22Rv1 (cell line): Measurements from ENCODE around the gene VPS8.

Experiments
- H3K27ac ChIP-seq: fragments of 450-650 bp; 2 replicates; pipeline ENCODE4 v1.5.1; 2017
- CTCF ChIP-seq: fragments of 450-650 bp; IDR thresholded peaks from 2 replicates; pipeline ENCODE4 v1.5.1; 2017; ENCODE audit warnings: mild to moderate bottlenecking
- ZFX ChIP-seq: fragments of 450-650 bp; IDR thresholded peaks from 2 replicates; pipeline ENCODE4 v1.6.1; 2017; ENCODE audit warnings: antibody characterized with exemption, borderline replicate concordance

VPS8 gene

GRCh38 chr3:184822654-184823053 is 10.7 kb downstream of the VPS8 start:
- H3K27ac ChIP-seq, result no peak overlapping the region
- TF ChIP-seq CTCF (no peak), ZFX (no peak)

GRCh38 chr3:184823990-184824389 is 12.0 kb downstream of the VPS8 start:
- H3K27ac ChIP-seq, result no peak overlapping the region
- TF ChIP-seq CTCF, result no peak
- TF ChIP-seq ZFX, result no peak

DNA sequence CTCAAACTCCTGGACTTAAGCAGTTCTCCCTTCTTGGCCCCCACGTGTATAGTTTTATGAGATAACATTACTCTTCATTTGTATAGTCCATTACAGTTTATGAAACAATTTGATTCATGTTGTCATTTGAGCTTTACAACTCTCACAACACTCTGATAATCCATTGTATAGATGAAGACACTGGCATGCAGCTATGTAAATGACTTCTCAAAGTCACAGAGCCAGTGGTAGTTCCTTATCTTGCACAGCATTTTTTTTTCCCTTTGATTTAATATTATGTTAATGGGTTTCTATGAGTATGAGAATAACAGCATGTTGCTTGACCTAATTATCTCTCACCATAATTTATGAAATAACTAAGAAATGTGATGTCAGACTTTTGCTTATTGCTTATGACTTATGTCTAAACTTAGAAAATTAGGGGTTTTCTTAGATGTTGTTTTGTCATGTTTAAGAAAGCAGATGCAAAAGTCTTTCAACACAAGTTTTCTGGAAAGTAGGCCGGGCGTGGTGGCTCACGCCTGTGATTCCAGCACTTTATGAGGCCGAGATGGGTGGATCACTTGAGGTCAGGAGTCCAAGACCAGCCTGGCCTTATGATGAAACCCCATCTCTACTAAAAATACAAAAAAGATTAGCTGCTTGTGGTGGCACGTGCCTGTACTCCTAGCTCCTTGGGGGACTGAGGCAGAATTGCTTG is 13.3 kb downstream of the VPS8 start:
- H3K27ac ChIP-seq, result no peak overlapping the region
- no peak for TF ChIP-seq CTCF
- TF ChIP-seq ZFX, result no peak

DNA sequence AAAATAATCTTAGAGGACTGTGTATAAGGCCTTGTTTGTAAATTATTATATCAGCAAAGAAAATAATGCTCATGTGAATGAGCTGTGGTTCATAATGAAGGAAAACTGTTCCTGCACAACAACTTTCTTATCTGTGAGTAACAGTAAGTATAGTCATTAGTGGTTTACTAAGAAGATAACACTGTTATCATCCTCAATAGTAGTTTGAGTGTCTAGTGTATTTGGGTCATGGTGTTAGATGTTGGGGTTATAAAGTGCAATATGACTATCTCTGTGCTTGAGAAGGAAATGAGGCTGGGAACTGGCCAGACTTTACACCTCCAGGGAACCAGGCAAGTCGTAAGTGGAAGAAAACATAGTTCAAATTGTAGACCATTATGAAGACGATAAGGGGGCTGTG is 15.6 kb downstream of the VPS8 start:
- H3K27ac ChIP-seq, result no peak overlapping the region
- TF ChIP-seq ZFX, result no peak
- TF ChIP-seq CTCF, result no peak

- no peak overlapping the region for H3K27ac ChIP-seq
- TF ChIP-seq CTCF, result no peak
- no peak for TF ChIP-seq ZFX
Measured at GRCh38 chr3:184832044-184832443, 20.1 kb downstream of the VPS8 start.

DNA sequence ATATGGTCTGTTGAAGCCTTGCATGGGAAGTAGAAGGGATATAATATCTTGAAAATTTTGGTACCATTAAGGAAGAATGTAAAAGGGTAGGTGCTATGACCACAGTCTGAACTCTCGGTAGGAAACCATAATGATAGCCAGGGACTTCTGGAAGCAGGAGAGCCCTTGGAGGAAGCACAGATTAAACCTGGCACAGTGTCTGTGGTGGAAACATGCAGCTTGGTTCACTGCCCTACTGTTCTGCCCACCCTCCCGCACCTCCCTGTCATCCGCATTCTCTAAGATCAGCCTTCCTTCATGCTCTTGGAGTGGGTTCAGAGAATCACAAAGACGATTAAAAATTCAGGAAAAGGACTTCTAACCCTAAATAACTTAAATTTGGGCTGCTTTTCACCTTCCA is 20.9 kb downstream of the VPS8 start:
- TF ChIP-seq CTCF (no peak), ZFX (no peak)
- H3K27ac ChIP-seq, result no peak overlapping the region

DNA sequence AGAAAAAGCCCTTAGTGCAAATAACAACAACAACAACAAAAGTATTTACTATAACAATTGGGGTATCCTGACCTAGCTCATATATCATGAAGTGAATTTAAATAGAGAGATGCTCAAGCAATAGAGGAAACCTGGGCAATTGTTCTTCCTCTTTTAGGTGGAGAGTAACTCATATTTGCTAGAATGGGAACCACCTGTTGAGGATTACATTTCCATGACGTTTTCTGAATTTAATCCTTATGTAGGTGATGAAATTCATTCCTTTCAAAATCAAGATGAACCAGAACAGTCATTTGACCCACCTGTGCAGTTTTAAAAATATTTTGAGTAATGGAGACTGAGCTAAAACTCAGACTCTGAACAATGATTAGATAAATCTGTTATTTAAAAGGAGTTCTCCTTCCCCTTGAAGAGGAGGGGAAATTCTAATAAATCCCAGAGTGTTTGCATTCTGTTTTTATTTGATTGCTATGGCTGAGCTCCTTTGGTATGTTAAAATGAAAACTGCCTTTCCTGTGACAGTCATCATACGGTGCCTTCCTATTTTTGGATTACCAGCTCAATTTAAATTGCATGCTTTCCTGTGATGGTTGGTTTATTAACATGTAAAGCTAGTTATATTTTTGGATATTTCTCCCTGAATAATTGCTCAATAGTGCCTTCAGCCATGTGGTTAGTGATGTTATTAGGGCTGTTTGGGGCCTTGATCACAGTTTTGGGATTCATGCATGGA is 24.3 kb downstream of the VPS8 start:
- TF ChIP-seq ZFX (no peak), CTCF (no peak)
- H3K27ac ChIP-seq, result no peak overlapping the region
